PFSK-1 (cell line): ENCODE results near the gene GHSR.

Source experiments
- POLR2AphosphoS5 ChIP-seq: IDR thresholded peaks from 2 replicates; pipeline ENCODE4 v1.6.1; 2012; ENCODE audit warnings: low read depth, mild to moderate bottlenecking, control low read depth, low read length, moderate library complexity
- SIN3A ChIP-seq: IDR thresholded peaks from 2 replicates; pipeline ENCODE4 v1.6.1; 2012; ENCODE audit warnings: mild to moderate bottlenecking, low read length, moderate library complexity, borderline replicate concordance; ENCODE audit not compliant: insufficient read depth

- TF ChIP-seq POLR2AphosphoS5 = no peak
- TF ChIP-seq SIN3A = no peak
Measured at GRCh38 chr3:172449466-172450149, 1.4 kb upstream of the GHSR start.
